HG02943 (cell line): ENCODE measurements around the gene TMBIM6.
"Not testable (repeated sequence)": the region's sequence is repeated elsewhere in the genome, so short reads cannot be mapped to it uniquely, and the experiment has no call there.

ENCODE experiments used
- ATAC-seq: cut with Tn5 transposase; IDR thresholded peaks from one replicate; pipeline ENCODE4 v1.9.1; 2021; ENCODE audit warnings: mild to moderate bottlenecking, low read depth, moderate library complexity; ENCODE audit not compliant: unreplicated experiment

Gene TMBIM6

DNA sequence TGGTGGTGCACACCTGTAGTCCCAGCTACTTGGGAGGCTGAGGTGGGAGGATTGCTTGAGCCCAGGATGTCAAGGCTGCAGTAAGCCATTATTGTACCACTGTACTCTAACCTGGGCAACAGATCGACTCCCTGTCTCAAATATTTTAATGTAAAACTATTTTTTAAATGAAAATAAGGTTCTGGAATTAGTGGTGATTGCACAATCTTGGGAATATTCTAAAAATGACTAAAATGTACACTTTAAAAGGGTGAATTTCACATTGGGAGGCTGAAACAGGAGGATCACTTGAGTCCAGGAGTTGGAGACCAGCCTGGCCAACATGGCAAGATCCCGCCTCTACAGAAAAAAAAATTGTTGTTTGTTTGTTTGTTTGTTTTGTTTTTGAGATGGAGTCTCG, 12.9 kb upstream of the TMBIM6 start:
- no peak for ATAC-seq

DNA sequence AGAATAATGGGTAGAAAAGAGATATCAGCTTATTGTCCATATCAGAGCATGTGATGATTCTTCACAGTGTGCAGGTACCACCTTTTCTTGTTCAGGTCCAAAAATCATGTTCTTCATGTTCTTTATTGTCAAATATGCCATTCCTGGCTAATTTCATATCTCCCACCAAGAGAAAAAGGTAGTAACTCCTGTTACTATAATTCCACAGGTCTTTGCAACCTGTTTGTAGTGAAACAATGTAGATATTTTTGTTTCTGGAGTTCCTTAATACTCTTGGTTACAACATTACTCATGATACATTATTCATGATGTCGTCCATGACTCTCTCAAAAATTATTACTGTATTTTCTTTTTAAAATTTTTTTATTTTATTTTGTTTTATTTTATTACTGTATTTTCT, 11.3 kb upstream of the TMBIM6 start:
- ATAC-seq, result no peak

- no peak for ATAC-seq
Observed at GRCh38 chr12:49730568-49731101, 10.7 kb upstream of the TMBIM6 start.

GRCh38 chr12:49733219-49734017, 7.9 kb upstream of the TMBIM6 start:
- no peak for ATAC-seq

GRCh38 chr12:49734900-49735299, 6.5 kb upstream of the TMBIM6 start:
- ATAC-seq, result not testable (repeated sequence)

DNA sequence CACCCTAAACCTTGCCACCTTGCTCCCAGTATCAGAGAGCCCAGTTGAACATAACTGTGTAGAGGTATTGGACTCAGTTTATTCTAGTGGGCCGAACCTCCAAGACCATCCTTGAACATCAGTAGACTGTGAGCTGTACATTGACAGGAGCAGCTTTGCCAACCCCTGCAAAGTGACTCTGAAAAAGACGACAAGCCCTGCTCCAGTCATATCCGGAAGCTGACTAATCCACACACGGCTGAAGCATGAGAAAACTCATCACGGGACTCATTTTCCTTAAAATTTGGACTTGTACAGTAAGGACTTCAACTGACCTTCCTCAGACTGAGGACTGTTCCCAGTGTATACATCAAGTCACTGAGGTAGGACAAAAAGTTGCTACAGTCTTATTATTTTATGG, 2.6 kb upstream of the TMBIM6 start:
- not testable (repeated sequence) for ATAC-seq

- ATAC-seq, result not testable (repeated sequence)
Observed at GRCh38 chr12:49740277-49740676, 1.1 kb upstream of the TMBIM6 start.

GRCh38 chr12:49741882-49742620, 694 bp downstream of the TMBIM6 start:
- peak; percentile 40 for ATAC-seq

DNA sequence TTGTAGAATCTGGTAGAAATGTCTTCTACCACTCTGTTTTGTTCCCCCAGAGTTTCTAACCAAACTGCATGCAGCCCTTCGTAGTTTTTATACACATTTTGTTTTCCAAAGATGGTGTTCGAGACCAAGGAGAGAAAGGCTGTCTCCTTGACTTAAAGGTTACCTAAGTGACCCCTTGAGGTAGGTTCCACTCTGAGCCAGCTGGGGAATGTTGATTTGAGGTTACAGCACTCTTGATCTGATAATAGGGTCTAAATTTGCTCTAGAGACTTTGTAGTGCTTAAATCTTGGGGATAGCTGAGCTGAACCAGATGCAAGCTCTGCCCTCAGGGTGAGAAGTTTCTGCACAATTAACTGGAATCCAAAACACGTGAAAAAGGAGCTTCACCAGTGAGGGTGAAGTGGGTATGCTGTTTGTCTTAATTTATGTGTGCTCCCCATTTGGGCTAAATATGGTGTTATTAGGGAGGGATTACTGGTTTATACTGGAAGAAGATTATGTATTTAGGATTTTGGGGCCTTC, 3.1 kb downstream of the TMBIM6 start:
- ATAC-seq, result no peak

GRCh38 chr12:49748306-49748705, 6.9 kb downstream of the TMBIM6 start:
- ATAC-seq, result no peak

DNA sequence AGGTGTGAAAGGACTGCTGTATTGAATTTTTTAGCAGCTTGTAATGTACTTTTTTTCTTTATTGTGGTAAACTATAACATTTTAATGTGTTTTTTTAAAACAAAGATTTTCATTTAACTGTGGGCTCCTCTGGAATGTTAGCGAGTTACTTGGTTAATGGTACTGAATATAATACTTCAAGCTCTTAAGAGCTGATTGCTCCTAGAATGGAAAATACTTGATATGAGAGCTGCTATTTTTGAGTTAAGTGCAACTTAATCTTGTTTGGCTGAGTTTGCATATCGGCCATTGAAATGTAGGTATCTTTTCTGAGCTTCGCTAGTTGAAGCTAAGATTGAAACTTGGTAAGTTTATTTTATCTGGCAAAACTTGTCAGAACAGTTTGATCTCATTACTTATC, 7.4 kb downstream of the TMBIM6 start:
- ATAC-seq, result no peak

DNA sequence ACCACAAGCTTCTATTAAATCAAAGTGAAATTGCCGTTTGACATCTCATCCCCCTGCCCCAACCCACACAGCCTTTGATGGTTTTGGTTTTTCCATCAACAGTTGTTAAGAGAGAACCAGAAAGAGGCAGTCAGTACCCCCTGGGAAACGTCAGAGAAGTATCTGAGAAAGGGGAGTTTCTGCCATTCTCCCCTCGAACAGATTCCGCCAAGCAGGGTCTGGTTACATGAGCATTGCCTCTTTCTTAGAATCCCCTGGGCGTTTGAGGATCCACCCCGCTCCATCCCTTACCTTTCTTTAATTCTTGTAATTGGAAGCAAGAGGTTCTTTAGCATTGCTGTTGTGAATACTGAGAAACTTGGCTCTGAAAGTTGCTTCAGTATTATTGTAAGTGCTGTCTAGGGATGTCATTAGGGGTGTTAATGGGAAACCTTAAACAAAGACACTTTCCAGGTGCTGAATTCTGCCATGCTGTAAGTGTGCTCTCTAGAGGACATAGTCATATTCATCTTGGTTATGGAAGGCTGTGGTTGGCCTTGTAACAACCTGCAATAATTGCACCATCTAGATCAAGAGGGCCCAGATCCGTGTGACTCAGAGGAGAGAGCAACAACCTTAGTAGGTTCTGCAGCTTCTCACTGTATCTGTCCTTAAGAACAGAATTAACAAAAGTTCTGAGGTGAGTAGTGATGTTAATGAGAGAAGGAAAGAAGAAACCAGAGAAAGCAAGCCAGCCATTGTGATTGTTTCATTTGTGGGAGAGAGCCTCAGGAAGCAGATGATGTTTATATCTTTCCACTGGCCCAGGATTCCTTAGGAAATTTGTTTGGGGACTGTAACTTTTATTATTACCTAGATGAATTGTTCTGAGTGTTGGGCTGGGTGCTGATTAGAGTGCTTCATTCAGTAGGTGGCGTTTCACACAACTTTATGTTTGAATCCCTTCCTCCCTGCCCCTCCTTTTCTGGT, 9.0 kb downstream of the TMBIM6 start:
- ATAC-seq, result no peak

GRCh38 chr12:49750996-49751393, 9.6 kb downstream of the TMBIM6 start:
- no peak for ATAC-seq

GRCh38 chr12:49761677-49762467, 20.5 kb downstream of the TMBIM6 start:
- no peak for ATAC-seq

- no peak for ATAC-seq
Observed at GRCh38 chr12:49762468-49762847, 21.1 kb downstream of the TMBIM6 start.

- ATAC-seq, result no peak
Observed at GRCh38 chr12:49763006-49763591, 21.7 kb downstream of the TMBIM6 start.

- no peak for ATAC-seq
Observed at GRCh38 chr12:49764126-49764525, 22.8 kb downstream of the TMBIM6 start.

- no peak for ATAC-seq
Observed at GRCh38 chr12:49766115-49766455, 24.7 kb downstream of the TMBIM6 start.

DNA sequence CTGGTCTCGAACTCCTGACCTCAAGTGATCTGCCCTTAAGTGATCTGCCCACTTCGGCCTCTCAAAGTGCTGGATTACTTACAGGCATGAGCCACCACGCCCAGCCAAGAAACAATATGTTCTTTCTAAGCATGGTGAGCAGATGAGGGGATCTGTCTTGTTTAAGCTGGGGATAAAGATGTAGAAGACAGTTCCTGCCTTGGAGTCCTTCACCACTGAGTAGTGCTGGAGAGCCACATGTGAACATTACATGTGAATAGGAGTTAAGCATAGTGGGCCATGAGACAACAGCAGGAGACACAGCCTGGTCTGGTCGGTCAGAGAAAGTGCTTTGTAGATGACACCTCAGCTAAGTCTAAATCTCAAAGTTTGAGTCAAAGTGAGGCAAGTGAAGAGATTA, 26.0 kb downstream of the TMBIM6 start:
- ATAC-seq, result no peak
